Measurements from ENCODE around the gene KLHL22. TPM values are rescaled to one million over a fixed set of nuclear protein-coding genes. Genes with fewer than 3 reads are reported as not detected.

Gene KLHL22
- total and polyA plus RNA-seq, 2 of the 4 experiments (the other 2 are of a cell fraction) = 27.1 to 30.1 TPM

- peak; percentile 52 for TF ChIP-seq CEBPB (IDR thresholded peaks at IDR 0.05; ENCODE audit: low read depth, low read length)
- no peak for TF ChIP-seq BHLHE40 (IDR thresholded peaks at IDR 0.05; ENCODE audit: low read depth, low read length)
- no peak for TF ChIP-seq USF2 (IDR thresholded peaks at IDR 0.05; ENCODE audit: low read depth, low read length)
- no peak for TF ChIP-seq FOS (IDR thresholded peaks at IDR 0.05; ENCODE audit: low read depth, low read length)
- TF ChIP-seq MXI1 (IDR thresholded peaks at IDR 0.05; ENCODE audit: borderline replicate concordance, low read depth, low read length) = peak; percentile 80; the same call in 1 of the 2 replicates
- no peak for TF ChIP-seq SMC3 (IDR thresholded peaks at IDR 0.05; ENCODE audit: low read depth, low read length)
- TF ChIP-seq CTCF (conservative IDR thresholded peaks at IDR 0.05; ENCODE audit: low read depth, low read length) = no peak
- TF ChIP-seq RCOR1 (IDR thresholded peaks at IDR 0.05; ENCODE audit: insufficient replicate concordance, low read length) = no peak
- Histone ChIP-seq H4K20me1 (ENCODE audit: insufficient read depth, low read length) (peaks cover 81% of the 10 kb centered on the region), H2BK120ac (ENCODE audit: low read depth, low read length) (peak overlapping the region; percentile 20; the same call in 1 of the 2 replicates), H4K91ac (ENCODE audit: insufficient read depth, low read depth, low read length) (no peak overlapping the region), H3K27ac (ENCODE audit: insufficient read depth, low read length) (peak overlapping the region; percentile 42; the same call in 1 of the 2 replicates), H3K14ac (replicated peaks; ENCODE audit: low read depth, low read length) (peak overlapping the region; percentile 61), H4K8ac (ENCODE audit: low read depth in 2 of 2, low read length in 2 of 2) (peak overlapping the region in 1 of 2 experiments; percentile 46; a peak in 1 of 4 replicates), H4K5ac (ENCODE audit: low read depth, low read length) (no peak overlapping the region), H2AK5ac (ENCODE audit: low read depth, low read length) (peak overlapping the region; percentile 67), H3K79me1 (ENCODE audit: low read depth in 1 of 2, low read length in 2 of 2) (peaks cover 13 to 77% of the 10 kb centered on the region in 2 experiments; a peak in 3 of 4 replicates), H3K9me1 (ENCODE audit: insufficient read depth, low read length) (peaks cover 46% of the 10 kb centered on the region), H3K4ac (ENCODE audit: low read depth, low read length) (peak overlapping the region; percentile 37), H3K4me2 (ENCODE audit: low read depth, low read length) (peak overlapping the region; percentile 22), H3K4me1 (ENCODE audit: control insufficient read depth, insufficient read depth, low read length) (peaks cover 39% of the 10 kb centered on the region), H2BK15ac (ENCODE audit: low read depth, low read length) (peak overlapping the region; percentile 35; the same call in 1 of the 3 replicates), H3K36me3 (ENCODE audit: control insufficient read depth, insufficient read depth, low read length) (peaks cover 26% of the 10 kb centered on the region), H3K4me3 (ENCODE audit: insufficient read depth, low read depth, low read length) (no peak overlapping the region), H3K18ac (ENCODE audit: low read depth, low read length) (no peak overlapping the region; the same call in 1 of the 2 replicates), H3K56ac (ENCODE audit: extremely low read depth, insufficient read depth, low read length) (0 out of 2 replicates have a peak overlapping the region, but pooled peaks have one; percentile 50), H2BK5ac (ENCODE audit: low read depth, low read length, poor library complexity, severe bottlenecking) (peak overlapping the region; percentile 82), H3K9ac (ENCODE audit: low read depth, low read length) (no peak overlapping the region), H2BK20ac (ENCODE audit: low read depth, low read length) (peak overlapping the region; percentile 53; the same call in 1 of the 2 replicates), H3K23ac (ENCODE audit: low read depth, low read length) (peak overlapping the region; percentile 85), H3K9me3 (ENCODE audit: control insufficient read depth, insufficient read depth, low read length) (no peaks in the 10 kb centered on the region), H2AK9ac (replicated peaks; ENCODE audit: low read depth, low read length, poor library complexity) (peak overlapping the region; percentile 44), H2AFZ (replicated peaks; ENCODE audit: low read length, poor library complexity) (no peak overlapping the region), H3K27me3 (ENCODE audit: control insufficient read depth, insufficient read depth, low read length) (no peaks in the 10 kb centered on the region)
- ChIA-PET POLR2A (ENCODE audit: unreplicated experiment) (no interaction called here), CTCF (no interaction called here)
- in situ Hi-C loops (cut with MboI; ENCODE audit: low sequenced_read_pairs) (no loop called here), intact Hi-C loops (cut with micrococcal nuclease) (no loop called here), dilution Hi-C loops (cut with HindIII; ENCODE audit: low sequenced_read_pairs, unreplicated experiment) (no loop called here)
- ATAC-seq (ENCODE audit: low read depth) (peak; percentile 8), DNase-seq (peak; percentile 59)
- 40% methylated on average over 1 of the region's 7 CpGs; no CpG with 5 or more reads in 1 of the 2 experiments for WGBS, 2 experiments (ENCODE audit: extremely low coverage in 2 of 2, insufficient read length in 1 of 2)
- BruUV-seq (replicated peaks) = no TSS peak
Measured at GRCh38 chr22:20523086-20523983, 27.7 kb upstream of the KLHL22 start.

Measured in IMR-90 (cell line).